ENCODE data around the gene PCBD1. TPM values are rescaled to one million over a fixed set of nuclear protein-coding genes. Genes with fewer than 3 reads are reported as not detected.

The PCBD1 gene
- total and polyA plus RNA-seq, 5 experiments from 2014 or later = 6.0 to 23.2 (median 9.5) TPM

- no peaks in the 10 kb centered on the region for H3K9me3 Mint-ChIP-seq
- H3K36me3 Mint-ChIP-seq = no peaks in the 10 kb centered on the region
- no peak overlapping the region for H3K4me3 Mint-ChIP-seq
- H3K27me3 Mint-ChIP-seq = peaks cover 0 to 3% (median 0%) of the 10 kb centered on the region in 5 donors
- POLR2A ChIA-PET = no interaction called here
- DNase-seq (no peak), ATAC-seq (no peak)
- H3K27ac Mint-ChIP-seq = no peak overlapping the region
- H3K4me1 Mint-ChIP-seq = peaks cover 0 to 3% (median 0%) of the 10 kb centered on the region in 4 donors
Measured at GRCh38 chr10:70906031-70906783, 17.8 kb upstream of the PCBD1 start.

GRCh38 chr10:70905071-70906021, 17.0 kb upstream of the PCBD1 start:
- Mint-ChIP-seq H3K4me1 (peaks cover 0 to 3% (median 0%) of the 10 kb centered on the region in 4 donors), H3K27me3 (peaks cover 0 to 3% (median 0%) of the 10 kb centered on the region in 5 donors), H3K36me3 (no peaks in the 10 kb centered on the region), H3K9me3 (no peaks in the 10 kb centered on the region), H3K27ac (no peak overlapping the region), H3K4me3 (no peak overlapping the region)
- ATAC-seq (no peak), DNase-seq (no peak)
- POLR2A ChIA-PET = no interaction called here

- POLR2A ChIA-PET = no interaction called here
- Mint-ChIP-seq H3K27ac (no peak overlapping the region), H3K4me3 (no peak overlapping the region), H3K4me1 (peaks cover 0 to 5% (median 0%) of the 10 kb centered on the region in 4 donors), H3K9me3 (no peaks in the 10 kb centered on the region), H3K27me3 (peaks cover 0 to 3% (median 0%) of the 10 kb centered on the region in 5 donors), H3K36me3 (no peaks in the 10 kb centered on the region)
- ATAC-seq = no peak
- DNase-seq = peak in 5 of 10 donors; percentile 14 to 29 (median 22)
Measured at GRCh38 chr10:70903262-70903921, 15.0 kb upstream of the PCBD1 start.

DNA sequence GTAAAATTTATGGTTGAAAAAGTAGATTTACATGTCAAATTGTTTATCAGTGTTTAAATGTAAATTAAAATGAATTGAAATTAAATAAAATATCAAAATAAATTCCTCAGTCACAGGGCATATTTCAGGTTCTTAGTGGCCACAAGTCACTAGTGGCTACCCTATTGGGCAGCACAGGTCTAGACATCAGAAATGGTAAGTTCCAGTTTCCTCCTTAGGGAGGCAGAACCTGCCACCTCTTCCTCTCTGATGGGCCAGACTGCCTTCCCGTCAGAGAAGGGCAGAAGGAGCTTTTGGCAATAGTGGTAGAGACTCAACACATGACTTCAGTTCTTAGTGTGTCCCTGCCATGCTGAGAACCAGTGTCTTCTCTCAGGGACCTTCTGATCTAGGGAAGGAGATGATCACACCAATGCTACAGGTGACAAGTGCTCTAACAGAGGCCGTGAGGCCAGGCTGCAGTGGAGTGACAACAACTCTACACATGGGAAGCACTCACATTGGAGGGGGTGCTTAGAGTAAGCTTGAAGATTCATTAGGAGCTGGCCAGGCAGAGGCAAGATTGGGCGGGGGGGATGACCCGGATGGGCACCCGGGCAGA, 14.4 kb upstream of the PCBD1 start:
- Mint-ChIP-seq H3K9me3 (no peaks in the 10 kb centered on the region), H3K4me3 (no peak overlapping the region), H3K27me3 (peaks cover 0 to 3% (median 0%) of the 10 kb centered on the region in 5 donors), H3K27ac (no peak overlapping the region), H3K36me3 (no peaks in the 10 kb centered on the region), H3K4me1 (peaks cover 0 to 4% (median 0%) of the 10 kb centered on the region in 4 donors)
- no peak for ATAC-seq
- DNase-seq = no peak
- POLR2A ChIA-PET = no interaction called here

GRCh38 chr10:70901276-70901878, 13.0 kb upstream of the PCBD1 start:
- no peaks in the 10 kb centered on the region for H3K36me3 Mint-ChIP-seq
- DNase-seq (no peak), ATAC-seq (no peak)
- no peaks in the 10 kb centered on the region for H3K9me3 Mint-ChIP-seq
- H3K4me1 Mint-ChIP-seq = peaks cover 0 to 2% (median 0%) of the 10 kb centered on the region in 4 donors
- no peak overlapping the region for H3K4me3 Mint-ChIP-seq
- peak overlapping the region in 1 of 10 donors; percentile 48 for H3K27ac Mint-ChIP-seq
- POLR2A ChIA-PET = no interaction called here
- H3K27me3 Mint-ChIP-seq = peaks cover 0 to 3% (median 0%) of the 10 kb centered on the region in 5 donors

DNA sequence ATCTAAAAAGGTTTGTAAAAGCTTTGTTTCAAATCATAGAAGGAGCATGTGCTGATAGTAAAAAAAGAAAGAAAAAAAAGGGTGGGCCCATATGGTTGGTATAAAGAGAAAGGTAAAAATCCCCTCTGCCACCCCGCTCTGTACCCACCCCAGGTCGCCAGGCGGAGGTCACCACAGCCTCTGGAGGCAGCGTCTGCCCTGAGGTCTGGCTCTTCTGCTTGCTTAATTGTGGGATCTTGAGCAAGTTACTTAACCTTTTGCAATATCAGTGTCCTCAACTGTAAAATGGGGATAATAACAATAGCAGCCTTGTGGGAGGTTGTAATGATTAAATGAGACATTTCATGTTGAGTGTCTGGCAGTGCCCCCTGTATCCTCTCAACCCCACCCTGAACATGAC, 10.7 kb upstream of the PCBD1 start:
- DNase-seq = no peak
- no peak for ATAC-seq
- H3K4me3 Mint-ChIP-seq = no peak overlapping the region
- H3K9me3 Mint-ChIP-seq = no peaks in the 10 kb centered on the region
- H3K4me1 Mint-ChIP-seq = peaks cover 0 to 4% (median 0%) of the 10 kb centered on the region in 4 donors
- H3K27me3 Mint-ChIP-seq = peaks cover 0 to 3% (median 0%) of the 10 kb centered on the region in 5 donors
- POLR2A ChIA-PET = interaction anchor here (0.5 kb wide), 1 partner anchor 12 kb away, joined by 3 read pairs; no protein-coding TSS in a partner anchor
- no peaks in the 10 kb centered on the region for H3K36me3 Mint-ChIP-seq
- H3K27ac Mint-ChIP-seq = no peak overlapping the region

DNA sequence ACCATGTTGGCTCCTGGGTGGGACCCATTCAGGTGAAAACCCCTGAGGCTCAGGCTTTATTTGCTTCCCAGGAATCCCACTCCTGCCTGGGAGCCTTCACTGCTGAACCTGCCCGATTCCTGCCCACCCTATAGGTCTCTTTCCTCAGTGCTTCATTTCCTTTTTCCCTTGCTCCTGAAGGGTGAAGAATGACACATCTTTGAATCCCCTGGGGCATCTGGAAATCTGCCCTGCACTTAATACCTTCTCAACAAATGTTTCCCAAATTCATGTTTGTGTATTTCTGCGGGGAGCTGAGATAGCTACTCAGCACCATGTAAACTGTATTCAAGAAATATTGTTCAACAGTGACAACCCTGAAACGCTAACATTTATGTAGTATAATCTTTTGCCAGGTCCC, 10.3 kb upstream of the PCBD1 start:
- H3K27me3 Mint-ChIP-seq = peaks cover 0 to 3% (median 0%) of the 10 kb centered on the region in 5 donors
- POLR2A ChIA-PET = interaction anchor here (0.5 kb wide), 1 partner anchor 12 kb away, joined by 3 read pairs; no protein-coding TSS in a partner anchor
- no peak overlapping the region for H3K27ac Mint-ChIP-seq
- no peaks in the 10 kb centered on the region for H3K36me3 Mint-ChIP-seq
- no peaks in the 10 kb centered on the region for H3K9me3 Mint-ChIP-seq
- DNase-seq = no peak
- H3K4me3 Mint-ChIP-seq = no peak overlapping the region
- H3K4me1 Mint-ChIP-seq = peaks cover 0 to 4% (median 0%) of the 10 kb centered on the region in 4 donors
- ATAC-seq = no peak

GRCh38 chr10:70896551-70896950, 8.2 kb upstream of the PCBD1 start:
- ATAC-seq (no peak), DNase-seq (no peak)
- no peaks in the 10 kb centered on the region for H3K36me3 Mint-ChIP-seq
- H3K4me3 Mint-ChIP-seq = no peak overlapping the region
- H3K4me1 Mint-ChIP-seq = peaks cover 2 to 7% (median 6%) of the 10 kb centered on the region in 4 donors
- no peaks in the 10 kb centered on the region for H3K9me3 Mint-ChIP-seq
- POLR2A ChIA-PET = interaction anchor here (0.5 kb wide), 1 partner anchor 9 kb away, joined by 3 read pairs; no protein-coding TSS in a partner anchor
- no peaks in the 10 kb centered on the region for H3K27me3 Mint-ChIP-seq
- no peak overlapping the region for H3K27ac Mint-ChIP-seq

- DNase-seq = no peak
- Mint-ChIP-seq H3K9me3 (no peaks in the 10 kb centered on the region), H3K4me1 (peaks cover 2 to 7% (median 5%) of the 10 kb centered on the region in 4 donors), H3K27ac (no peak overlapping the region), H3K4me3 (no peak overlapping the region), H3K36me3 (no peaks in the 10 kb centered on the region), H3K27me3 (no peaks in the 10 kb centered on the region)
- POLR2A ChIA-PET = no interaction called here
- ATAC-seq = no peak
Measured at GRCh38 chr10:70894416-70894815, 6.1 kb upstream of the PCBD1 start.

GRCh38 chr10:70893227-70894006, 5.1 kb upstream of the PCBD1 start:
- peak overlapping the region in 1 of 10 donors; percentile 15 for H3K27ac Mint-ChIP-seq
- H3K4me1 Mint-ChIP-seq = peaks cover 5 to 13% (median 10%) of the 10 kb centered on the region in 4 donors
- no peaks in the 10 kb centered on the region for H3K27me3 Mint-ChIP-seq
- peak in 1 of 10 donors; percentile 10 for DNase-seq
- H3K9me3 Mint-ChIP-seq = no peaks in the 10 kb centered on the region
- POLR2A ChIA-PET = no interaction called here
- peak overlapping the region in 1 of 10 donors; percentile 51 for H3K4me3 Mint-ChIP-seq
- ATAC-seq = peak in 1 of 2 donors; percentile 51
- H3K36me3 Mint-ChIP-seq = no peaks in the 10 kb centered on the region

- DNase-seq = no peak
- no peak overlapping the region for H3K4me3 Mint-ChIP-seq
Measured at GRCh38 chr10:70892631-70893030, 4.3 kb upstream of the PCBD1 start.

More at GRCh38 chr10:70892631-70893030, 4.3 kb upstream of the PCBD1 start:
- Mint-ChIP-seq H3K4me1 (peaks cover 5 to 14% (median 11%) of the 10 kb centered on the region in 4 donors), H3K27me3 (no peaks in the 10 kb centered on the region), H3K27ac (no peak overlapping the region), H3K36me3 (no peaks in the 10 kb centered on the region), H3K9me3 (no peaks in the 10 kb centered on the region)
- no peak for ATAC-seq
- POLR2A ChIA-PET = no interaction called here

Measured in naive thymus-derived CD8-positive, alpha-beta T cell (primary cell).